H1 (cell line): ENCODE results near the gene COL4A2. TPM values are rescaled to one million over a fixed set of nuclear protein-coding genes. Genes with fewer than 3 reads are reported as not detected.
A peak's percentile ranks its signal among the peaks of the same experiment; 100 is the strongest.

Source experiments
- CTCF ChIA-PET: fragments of 300-600 bp; sonication (Branson Sonifier 250); formaldehyde crosslinking; loops from one replicate; lab custom pipeline; 2021; ENCODE audit not compliant: partially characterized antibody; lab: Charles Lee
- POLR2A ChIA-PET: fragments of 300-600 bp; sonication (Branson Sonifier 250); formaldehyde crosslinking; loops from one replicate; lab custom pipeline; 2021; ENCODE audit warnings: inconsistent platforms; ENCODE audit not compliant: partially characterized antibody; lab: Charles Lee
- DNase-seq, 2 experiments: peaks; one replicate each; pipeline versions ENCODE4 v3.0.0 to v3.0.0-alpha.2; 2010 to 2022; ENCODE audit warnings: low spot score in 2 of 2, low read depth in 1 of 2, mixed read lengths in 1 of 2
- FAIRE-seq: peaks from 2 replicates; lab custom pipeline; 2011; peaks lifted over from hg19 to GRCh38; lab: Jason Lieb, UNC
- H2AFZ ChIP-seq: 2 replicates; pipeline ENCODE4 v1.8.1; 2012; ENCODE audit warnings: low read length, inconsistent platforms
- H2AK5ac ChIP-seq: 2 replicates; pipeline ENCODE4 v1.6.1; 2013; ENCODE audit warnings: low read depth, low read length
- H2BK120ac ChIP-seq: replicated peaks from 2 replicates; pipeline ENCODE3; 2013; ENCODE audit warnings: low read depth, low read length, inconsistent platforms
- H2BK12ac ChIP-seq: 2 replicates; pipeline ENCODE4 v1.6.1; 2013; ENCODE audit warnings: low read depth, low read length
- H2BK15ac ChIP-seq: 2 replicates; pipeline ENCODE4 v1.6.1; 2013; ENCODE audit warnings: low read length
- H2BK20ac ChIP-seq: 2 replicates; pipeline ENCODE4 v1.6.1; 2013; ENCODE audit warnings: low read length
- H2BK5ac ChIP-seq: 2 replicates; pipeline ENCODE4 v1.6.1; 2013; ENCODE audit warnings: low read depth, low read length
- H3K14ac ChIP-seq: 2 replicates; pipeline ENCODE4 v1.6.1; 2013; ENCODE audit warnings: inconsistent platforms; ENCODE audit not compliant: insufficient read length
- H3K18ac ChIP-seq: 2 replicates; pipeline ENCODE4 v1.6.1; 2013; ENCODE audit warnings: low read length; ENCODE audit errors: extremely low read depth
- H3K23ac ChIP-seq: 2 replicates; pipeline ENCODE4 v1.6.1; 2013; ENCODE audit warnings: inconsistent platforms; ENCODE audit not compliant: insufficient read length
- H3K23me2 ChIP-seq: 2 replicates; pipeline ENCODE4 v1.6.1; 2013; ENCODE audit warnings: low read depth, low read length
- H3K27ac ChIP-seq: 2 replicates; pipeline ENCODE4 v1.6.1; 2011; ENCODE audit warnings: low read depth, low read length, inconsistent platforms
- H3K27me3 ChIP-seq, 4 experiments: replicated peaks in 1 of 4; 1 replicate in 1 of 4; 2 replicates in 3 of 4; pipeline versions ENCODE4 v1.6.1 to v1.8.1; 2011 to 2013; ENCODE audit warnings: low read length in 3 of 4, mild to moderate bottlenecking in 3 of 4, inconsistent platforms in 2 of 4, mixed read lengths in 2 of 4, moderate library complexity in 1 of 4; ENCODE audit not compliant: control insufficient read depth in 3 of 4, insufficient read depth in 3 of 4; ENCODE audit errors: extremely low read depth in 1 of 4
- H3K36me3 ChIP-seq, 4 experiments: 2 replicates each; pipeline versions ENCODE4 v1.6.1 to v1.8.1; 2011 to 2013; ENCODE audit warnings: mild to moderate bottlenecking in 4 of 4, low read length in 3 of 4, moderate library complexity in 2 of 4, control low read depth in 1 of 4, inconsistent platforms in 1 of 4; ENCODE audit not compliant: insufficient read depth in 4 of 4, control insufficient read depth in 2 of 4
- H3K4ac ChIP-seq: replicated peaks from 2 replicates; pipeline ENCODE3; 2013; ENCODE audit warnings: low read length, low read depth, mixed read lengths, inconsistent platforms; ENCODE audit not compliant: insufficient read length
- H3K4me1 ChIP-seq, 4 experiments: replicated peaks in 1 of 4; 1 replicate in 1 of 4; 2 replicates in 3 of 4; pipeline versions ENCODE4 v1.6.1 to v1.8.1; 2011 to 2013; ENCODE audit warnings: low read length in 3 of 4, inconsistent platforms in 2 of 4, mixed read lengths in 1 of 4; ENCODE audit not compliant: insufficient read depth in 4 of 4, control insufficient read depth in 3 of 4
- H3K4me2 ChIP-seq, 2 experiments: 2 replicates each; pipeline versions ENCODE4 v1.6.1 to v1.8.1; 2011 to 2013; ENCODE audit warnings: low read depth in 2 of 2, low read length in 2 of 2, control low read depth in 1 of 2, inconsistent platforms in 1 of 2, mild to moderate bottlenecking in 1 of 2; ENCODE audit not compliant: insufficient read depth in 1 of 2
- H3K4me3 ChIP-seq, 4 experiments: fragments of 200-600, 300-600 bp in 1 of 4; sonication (generic), shearing (Covaris generic), sonication (Bioruptor Twin) in 1 of 4; 2 replicates each; pipeline versions ENCODE4 v1.5.1 to v1.8.1; 2011 to 2016; ENCODE audit warnings: low read length in 4 of 4, low read depth in 3 of 4, control low read depth in 2 of 4, inconsistent platforms in 2 of 4, mild to moderate bottlenecking in 2 of 4, mixed read lengths in 1 of 4, moderate library complexity in 1 of 4; ENCODE audit not compliant: insufficient read depth in 2 of 4; ENCODE audit errors: extremely low read depth in 1 of 4
- H3K56ac ChIP-seq: replicated peaks from 2 replicates; pipeline ENCODE3; 2013; ENCODE audit warnings: low read depth, mild to moderate bottlenecking, mixed read lengths, low read length, inconsistent platforms; ENCODE audit not compliant: insufficient read length
- H3K79me1 ChIP-seq: 2 replicates; pipeline ENCODE4 v1.6.1; 2013; ENCODE audit warnings: low read depth, low read length, control low read depth
- H3K79me2 ChIP-seq, 2 experiments: 2 replicates each; pipeline versions ENCODE4 v1.6.1 to v1.8.1; 2012 to 2013; ENCODE audit warnings: low read length in 2 of 2, mild to moderate bottlenecking in 2 of 2, inconsistent platforms in 1 of 2; ENCODE audit not compliant: insufficient read depth in 2 of 2, control insufficient read depth in 1 of 2
- H3K9ac ChIP-seq, 4 experiments: replicated peaks in 1 of 4; 1 replicate in 1 of 4; 2 replicates in 3 of 4; pipeline versions ENCODE4 v1.6.1 to v1.8.1; 2011 to 2013; ENCODE audit warnings: low read depth in 3 of 4, low read length in 3 of 4, control low read depth in 2 of 4, mild to moderate bottlenecking in 2 of 4, moderate library complexity in 2 of 4, inconsistent platforms in 1 of 4; ENCODE audit errors: extremely low read depth in 1 of 4
- H3K9me3 ChIP-seq, 2 experiments: 2 replicates each; pipeline versions ENCODE4 v1.6.1 to v1.8.1; 2012 to 2013; ENCODE audit warnings: mild to moderate bottlenecking in 2 of 2, moderate library complexity in 2 of 2, control low read depth in 1 of 2, inconsistent platforms in 1 of 2, low read depth in 1 of 2, low read length in 1 of 2, mixed read lengths in 1 of 2; ENCODE audit not compliant: insufficient read depth in 2 of 2
- H4K20me1 ChIP-seq, 2 experiments: replicated peaks in 1 of 2; 2 replicates each; pipeline versions ENCODE3 to v1.8.1; 2011 to 2013; ENCODE audit warnings: inconsistent platforms in 2 of 2, low read length in 2 of 2, mild to moderate bottlenecking in 1 of 2; ENCODE audit not compliant: insufficient read depth in 2 of 2, control insufficient read depth in 1 of 2
- H4K5ac ChIP-seq: 2 replicates; pipeline ENCODE4 v1.6.1; 2013; ENCODE audit warnings: low read length, low read depth, mixed read lengths, inconsistent platforms; ENCODE audit not compliant: insufficient read length
- H4K8ac ChIP-seq: 2 replicates; pipeline ENCODE4 v1.8.0; 2013; ENCODE audit warnings: mild to moderate bottlenecking, moderate library complexity, low read length, inconsistent platforms; ENCODE audit not compliant: insufficient read depth; ENCODE audit errors: extremely low read depth
- H4K91ac ChIP-seq: replicated peaks from 2 replicates; pipeline ENCODE3; 2013; ENCODE audit warnings: low read length, mixed read lengths, inconsistent platforms; ENCODE audit not compliant: insufficient read length
- CEBPB ChIP-seq: IDR thresholded peaks from 2 replicates; pipeline ENCODE4 v1.6.1; 2012; ENCODE audit warnings: low read depth, low read length
- CHD2 ChIP-seq: IDR thresholded peaks from 2 replicates; pipeline ENCODE4 v1.6.1; 2012; ENCODE audit warnings: low read length, improper control_type of control experiment
- EGR1 ChIP-seq: IDR thresholded peaks from 2 replicates; pipeline ENCODE4 v1.6.1; 2011; ENCODE audit warnings: low read depth, low read length, borderline replicate concordance
- EZH2 ChIP-seq: fragments of 200-600 bp; sonication (generic); IDR thresholded peaks from 2 replicates; pipeline ENCODE4 v1.7.1; 2012; ENCODE audit warnings: low read depth, mild to moderate bottlenecking, moderate library complexity, low read length, inconsistent platforms; ENCODE audit not compliant: severe bottlenecking
- HDAC6 ChIP-seq: IDR thresholded peaks from one replicate; pipeline ENCODE4 v1.7.1; 2012; ENCODE audit warnings: low read depth, mild to moderate bottlenecking, inconsistent platforms, low read length, moderate library complexity
- JUN ChIP-seq: IDR thresholded peaks from 2 replicates; pipeline ENCODE4 v1.6.1; 2011; ENCODE audit warnings: low read depth, mild to moderate bottlenecking, improper control_type of control experiment, low read length
- KDM1A ChIP-seq: fragments of 200-600, 300-600 bp; sonication (generic); IDR thresholded peaks from 2 replicates; pipeline ENCODE4 v1.7.1; 2016; ENCODE audit warnings: mild to moderate bottlenecking, low read length, borderline replicate concordance
- RAD21 ChIP-seq, 2 experiments: IDR thresholded peaks in 1 of 2; conservative IDR thresholded peaks in 1 of 2; 2 replicates each; pipeline ENCODE4 v1.6.1; 2011; ENCODE audit warnings: low read depth in 2 of 2, low read length in 2 of 2, improper control_type of control experiment in 1 of 2, inconsistent platforms in 1 of 2, mild to moderate bottlenecking in 1 of 2, moderate library complexity in 1 of 2
- RNF2 ChIP-seq: fragments of 200-900, 300-1000 bp; sonication (generic); IDR thresholded peaks from 2 replicates; pipeline ENCODE4 v1.7.1; 2016; ENCODE audit warnings: borderline replicate concordance, low read depth, mild to moderate bottlenecking, antibody characterized with exemption, low read length; ENCODE audit not compliant: poor library complexity, severe bottlenecking; ENCODE audit errors: missing control alignments
- RXRA ChIP-seq: IDR thresholded peaks from 2 replicates; pipeline ENCODE4 v1.6.1; 2011; ENCODE audit warnings: low read depth, mild to moderate bottlenecking, low read length, moderate library complexity; ENCODE audit not compliant: insufficient read depth
- SIRT6 ChIP-seq: IDR thresholded peaks from one replicate; pipeline ENCODE4 v1.7.1; 2012; ENCODE audit warnings: low read length, inconsistent platforms
- SIX5 ChIP-seq: IDR thresholded peaks from 2 replicates; pipeline ENCODE4 v1.6.1; 2011; ENCODE audit warnings: mild to moderate bottlenecking, low read depth, low read length
- TBP ChIP-seq: IDR thresholded peaks from 2 replicates; pipeline ENCODE4 v1.6.1; 2011; ENCODE audit warnings: low read depth, low read length, improper control_type of control experiment
- WGBS, 2 experiments: shearing (Covaris generic) in 1 of 2; methylation state at CpG; one replicate each; pipeline versions ENCODE4 v1.1.6 to v1.1.7; 2013 to 2015; ENCODE audit warnings: low lambda C conversion rate in 2 of 2, mixed read lengths in 2 of 2, inconsistent platforms in 1 of 2, low coverage in 1 of 2, missing lambda C conversion rate in 1 of 2; ENCODE audit not compliant: insufficient replicate concordance in 2 of 2, insufficient coverage in 1 of 2, insufficient read length in 1 of 2; ENCODE audit errors: extremely low coverage in 1 of 2, missing lambda C conversion rate in 1 of 2; 5-methylcytosine and 5-hydroxymethylcytosine counted together
- polyA plus RNA-seq, 7 experiments: library from polyadenylated mRNA; depleted of rRNA in 3 of 7; stranded (reverse) in 5 of 7; unstranded in 2 of 7; fragments of >200 nt in 5 of 7; fragments of 200-250 nt in 2 of 7; gene quantifications; 1 replicate in 5 of 7; 2 replicates in 1 of 7; 4 replicates in 1 of 7; pipeline versions ENCODE4 v1.2.1 to v1.2.3, GENCODE V29; 2011 to 2013; ENCODE audit warnings: missing spikeins in 2 of 7, mixed read lengths in 2 of 7
- total RNA-seq: library from RNA; stranded (reverse); fragmentation: NEBNext Ultra II Directional; extraction: Animal tissue kit (Norgen Biotek cat#: 25700); gene quantifications from 2 replicates; pipeline ENCODE4 v1.2.1, GENCODE V29; 2021
- TF ChIP-seq, protein P1 (sequence below): IDR thresholded peaks from 2 replicates; pipeline ENCODE4 v1.6.1; 2012; ENCODE audit warnings: inconsistent platforms

Gene COL4A2
- total and polyA plus RNA-seq, 2 of the 8 experiments (the other 6 are each of a cell fraction or from before 2014, with no cell fraction given), result 80.4 to 87.3 TPM

DNA sequence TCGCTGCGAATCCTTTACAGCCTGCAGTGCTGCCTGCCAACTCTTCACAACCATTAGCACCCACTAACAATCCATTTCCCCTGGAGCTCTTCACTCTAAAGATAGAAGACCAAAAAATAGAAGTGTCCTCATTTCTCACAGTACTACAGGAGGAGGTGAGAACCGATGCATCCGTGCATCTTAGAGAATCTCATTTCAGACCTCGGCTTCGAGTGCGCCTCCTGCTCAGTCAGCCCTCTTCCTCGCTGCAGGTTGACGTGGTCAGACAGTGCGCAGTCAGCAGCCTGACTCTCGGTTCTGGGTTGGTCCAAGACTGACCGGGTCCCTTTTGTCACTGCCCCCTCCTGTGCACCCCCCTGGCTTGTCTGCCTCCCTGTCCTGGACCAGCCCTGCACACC is 169.1 kb downstream of the COL4A2 start:
- H3K9me3 ChIP-seq, result no peaks in the 10 kb centered on the region; a peak in 1 of 4 replicates
- no peak overlapping the region for H2AFZ ChIP-seq
- H2AK5ac ChIP-seq, result no peak overlapping the region
- no peaks in the 10 kb centered on the region for H3K79me2 ChIP-seq
- no peak overlapping the region for H2BK15ac ChIP-seq
- peaks cover 0 to 5% of the 10 kb centered on the region in 2 experiments for H4K20me1 ChIP-seq
- H4K8ac ChIP-seq, result no peak overlapping the region
- H3K4ac ChIP-seq, result no peak overlapping the region
- H3K4me1 ChIP-seq, result peaks cover 0 to 6% (median 0%) of the 10 kb centered on the region in 4 experiments; a peak in 1 of 7 replicates
- ChIA-PET CTCF (no interaction called here), POLR2A (interaction anchor here (1.3 kb wide), 1 partner anchor 18 kb away, joined by 4 read pairs; no protein-coding TSS in a partner anchor)
- H2BK120ac ChIP-seq, result no peak overlapping the region
- 0 out of 2 replicates have a peak overlapping the region, but pooled peaks have one; percentile 27 for H2BK12ac ChIP-seq
- H3K56ac ChIP-seq, result no peak overlapping the region
- H3K27ac ChIP-seq, result no peak overlapping the region
- H3K23ac ChIP-seq, result no peak overlapping the region
- no peak overlapping the region for H2BK20ac ChIP-seq
- FAIRE-seq (no peak), DNase-seq (no peak)
- H3K23me2 ChIP-seq, result 0 out of 2 replicates have a peak, but pooled peaks cover 2% of the 10 kb centered on the region
- no peak overlapping the region for H4K5ac ChIP-seq
- H4K91ac ChIP-seq, result no peak overlapping the region
- H3K4me2 ChIP-seq, result no peak overlapping the region
- H3K9ac ChIP-seq, result no peak overlapping the region
- 87% methylated on average over 12 of the region's 12 CpGs; no CpG with 5 or more reads in 1 of the 2 experiments for whole genome bisulfite sequencing, 2 experiments
- no peak overlapping the region for H3K18ac ChIP-seq
- peaks cover 2 to 22% (median 11%) of the 10 kb centered on the region in 4 experiments; a peak in 7 of 8 replicates for H3K36me3 ChIP-seq
- H3K79me1 ChIP-seq, result no peaks in the 10 kb centered on the region
- H3K4me3 ChIP-seq, result no peak overlapping the region
- H3K14ac ChIP-seq, result no peak overlapping the region
- H3K27me3 ChIP-seq, result no peaks in the 10 kb centered on the region
- H2BK5ac ChIP-seq, result no peak overlapping the region
- TF ChIP-seq TBP, result no peak
- no peak for TF ChIP-seq EGR1
- no peak for TF ChIP-seq RAD21 (IDR thresholded peaks at IDR 0.05 in 1 of 2, conservative IDR thresholded peaks at IDR 0.05 in 1 of 2; ENCODE audit: low read depth in 2 of 2, low read length in 2 of 2)
- no peak for TF ChIP-seq CHD2
- no peak for TF ChIP-seq SIX5
- TF ChIP-seq CEBPB, result no peak
- no peak for TF ChIP-seq EZH2
- no peak for TF ChIP-seq RXRA
- no peak for TF ChIP-seq HDAC6
- TF ChIP-seq, protein P1, sequence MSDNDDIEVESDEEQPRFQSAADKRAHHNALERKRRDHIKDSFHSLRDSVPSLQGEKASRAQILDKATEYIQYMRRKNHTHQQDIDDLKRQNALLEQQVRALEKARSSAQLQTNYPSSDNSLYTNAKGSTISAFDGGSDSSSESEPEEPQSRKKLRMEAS, result no peak
- TF ChIP-seq RNF2, result no peak
- no peak for TF ChIP-seq SIRT6
- TF ChIP-seq JUN, result no peak
- TF ChIP-seq KDM1A, result no peak
